GM12873 (cell line): ENCODE results near the gene ZNF316.

Source experiments
- CTCF ChIP-seq: IDR thresholded peaks from 2 replicates; pipeline ENCODE4 v1.5.1; 2012; ENCODE audit warnings: low read depth, mild to moderate bottlenecking, moderate library complexity, low read length, control low read depth; ENCODE audit not compliant: insufficient read depth; ENCODE audit errors: missing control alignments

Gene ZNF316

DNA sequence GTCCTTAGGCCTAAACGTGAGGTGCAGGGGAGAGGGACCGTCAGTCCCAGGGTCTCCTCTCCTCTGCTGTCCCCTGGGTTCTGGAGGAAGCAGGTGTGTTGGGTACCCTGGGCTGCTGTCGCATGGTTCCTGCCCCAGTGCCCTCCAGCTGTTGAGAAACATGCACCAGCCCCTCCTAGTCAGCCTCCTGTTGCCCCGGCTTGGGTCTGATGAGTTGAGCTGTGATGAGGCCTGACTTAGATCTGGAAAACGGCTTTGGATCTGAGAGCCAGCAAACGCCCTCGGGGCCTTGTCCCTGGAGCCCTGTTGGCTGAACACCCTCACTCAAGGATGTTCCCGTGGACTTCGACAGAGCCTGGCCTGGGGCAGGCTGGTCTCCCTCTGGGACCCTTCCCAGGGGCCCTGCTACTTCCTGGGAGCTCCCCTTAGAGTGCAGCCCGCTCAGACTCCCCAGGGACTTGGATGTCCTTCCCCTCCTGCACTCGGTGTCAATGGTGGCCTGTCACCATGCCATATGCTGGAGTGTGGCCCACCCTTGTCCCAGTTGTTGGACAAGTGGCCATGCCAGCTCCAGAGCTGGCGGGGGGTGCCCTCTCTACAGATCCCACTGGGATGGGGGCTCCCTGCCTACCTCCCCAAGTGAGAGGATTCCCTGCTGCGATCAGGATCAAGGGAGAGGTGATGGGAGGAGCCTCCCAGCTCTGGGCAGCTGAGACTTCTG is 12.3 kb downstream of the ZNF316 start:
- TF ChIP-seq CTCF, result no peak

- no peak for TF ChIP-seq CTCF
Observed at GRCh38 chr7:6650086-6650485, 13.0 kb downstream of the ZNF316 start.

- no peak for TF ChIP-seq CTCF
Observed at GRCh38 chr7:6650521-6651011, 13.4 kb downstream of the ZNF316 start.

DNA sequence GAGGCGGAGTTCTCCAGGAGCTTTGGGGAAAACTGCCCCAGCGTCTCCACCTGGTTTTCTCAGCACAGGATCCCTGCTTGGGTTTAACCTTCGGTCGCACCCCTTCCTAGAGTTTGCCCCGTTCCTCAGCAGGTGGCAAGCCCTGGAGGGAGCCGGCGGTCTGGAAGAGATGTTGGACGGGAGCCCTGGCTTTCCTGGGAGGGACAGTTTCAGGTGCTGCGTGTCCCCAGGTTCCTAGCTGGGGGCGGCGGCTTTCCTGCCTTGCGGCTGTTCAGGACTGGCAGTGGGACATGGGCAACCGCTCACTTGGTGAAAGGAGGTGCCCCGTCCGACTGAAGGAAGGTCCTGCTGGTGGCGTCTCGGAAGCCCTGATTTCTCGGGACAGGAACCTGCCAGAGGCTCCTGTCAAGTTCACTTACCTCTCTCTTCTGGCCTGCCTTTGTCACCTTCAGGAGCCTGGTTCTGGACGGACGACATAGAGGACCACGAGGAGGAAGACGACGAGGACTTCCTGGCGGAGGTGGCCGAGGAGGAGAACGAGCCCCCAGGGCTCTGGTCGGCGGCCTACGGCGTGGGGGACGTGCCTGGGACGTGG is 14.8 kb downstream of the ZNF316 start:
- no peak for TF ChIP-seq CTCF

GRCh38 chr7:6652446-6653011 is 15.4 kb downstream of the ZNF316 start:
- no peak for TF ChIP-seq CTCF

DNA sequence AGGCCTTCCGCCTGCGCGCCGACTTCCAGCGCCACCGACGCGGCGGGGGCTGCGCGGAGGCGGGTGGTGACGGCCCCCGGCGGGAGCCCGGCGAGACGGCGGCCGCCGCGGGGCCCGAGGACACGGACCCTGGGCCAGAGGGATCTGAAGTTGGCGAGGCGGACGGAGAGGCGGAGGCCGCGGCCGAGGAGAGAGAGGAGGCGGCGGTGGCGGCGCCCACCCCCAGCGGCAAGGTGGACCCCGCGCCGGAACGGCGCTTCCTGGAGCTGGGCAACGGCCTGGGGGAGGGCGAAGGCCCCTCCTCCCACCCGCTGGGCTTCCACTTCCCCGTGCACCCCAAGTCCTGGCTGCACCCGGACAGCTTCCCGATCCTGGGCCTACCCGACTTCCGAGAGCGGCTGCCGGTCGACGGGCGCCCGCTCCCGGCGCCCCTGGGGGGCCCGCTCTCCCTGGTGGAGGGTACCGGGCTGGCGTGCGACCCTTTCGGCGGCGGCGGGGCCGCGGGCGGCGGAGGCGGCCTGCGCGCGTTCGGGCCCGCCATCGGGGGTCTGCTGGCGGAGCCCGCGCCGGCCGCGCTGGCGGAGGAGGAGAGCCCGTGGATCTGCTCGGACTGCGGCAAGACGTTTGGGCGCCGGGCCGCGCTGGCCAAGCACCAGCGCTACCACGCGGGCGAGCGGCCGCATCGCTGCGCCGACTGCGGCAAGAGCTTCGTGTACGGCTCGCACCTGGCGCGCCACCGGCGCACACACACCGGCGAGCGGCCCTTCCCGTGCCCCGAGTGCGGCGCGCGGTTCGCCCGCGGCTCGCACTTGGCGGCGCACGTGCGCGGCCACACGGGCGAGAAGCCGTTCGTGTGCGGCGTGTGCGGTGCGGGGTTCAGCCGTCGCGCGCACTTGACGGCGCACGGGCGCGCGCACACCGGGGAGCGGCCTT is 16.2 kb downstream of the ZNF316 start:
- no peak for TF ChIP-seq CTCF
